ENCODE data around the gene DNAJA3. TPM values are rescaled to one million over a fixed set of nuclear protein-coding genes. Genes with fewer than 3 reads are reported as not detected.
A peak's percentile ranks its signal among the peaks of the same experiment; 100 is the strongest.

The DNAJA3 gene
- total RNA-seq, 1 donor: 50.1 TPM

DNA sequence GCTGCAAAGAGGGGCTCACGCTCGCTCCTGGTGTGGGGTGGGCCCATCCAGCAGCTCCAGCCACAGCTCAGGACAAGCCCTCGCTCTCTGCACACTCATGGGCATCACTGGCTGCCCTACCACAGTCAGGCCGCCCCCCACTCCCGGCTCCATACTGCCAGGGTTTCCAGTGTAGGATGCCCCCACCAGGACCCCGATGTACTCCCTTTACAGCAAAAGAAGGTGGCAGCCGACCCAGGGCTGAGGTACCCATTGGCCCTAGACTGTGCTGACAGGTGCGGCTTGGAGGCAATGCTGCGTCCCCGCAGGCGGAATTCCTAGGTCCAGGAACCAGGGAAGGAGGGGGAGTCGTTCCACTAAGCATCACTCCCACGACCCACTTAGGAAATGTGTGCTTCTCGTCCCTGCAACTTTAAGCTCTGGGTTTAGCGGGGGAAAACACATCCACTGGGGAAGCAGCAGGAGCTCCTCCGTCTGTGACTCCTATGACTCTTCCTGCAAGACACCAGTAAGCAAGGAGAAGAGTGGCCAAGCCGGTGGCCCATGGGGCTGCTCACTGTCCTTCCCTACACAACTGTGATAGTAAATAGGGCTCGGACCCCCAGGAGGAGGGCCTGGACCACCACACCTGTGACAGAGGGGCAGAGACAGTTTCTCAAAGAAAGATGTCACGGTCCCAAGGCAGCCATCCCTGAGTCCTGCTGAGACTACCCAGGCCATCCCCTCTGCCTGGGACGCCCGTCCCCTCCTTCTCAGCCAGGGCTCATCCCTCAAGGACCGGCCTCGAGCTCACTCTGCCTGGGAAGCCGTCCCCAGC, 22.3 kb upstream of the DNAJA3 start:
- H3K4me3 ChIP-seq (ENCODE audit: low read depth, low read length): no peak overlapping the region
- TF ChIP-seq CTCF (IDR thresholded peaks at IDR 0.05; ENCODE audit: insufficient read depth, low read depth, low read length): no peak
- DNase-seq (ENCODE audit: low read depth): no peak

DNA sequence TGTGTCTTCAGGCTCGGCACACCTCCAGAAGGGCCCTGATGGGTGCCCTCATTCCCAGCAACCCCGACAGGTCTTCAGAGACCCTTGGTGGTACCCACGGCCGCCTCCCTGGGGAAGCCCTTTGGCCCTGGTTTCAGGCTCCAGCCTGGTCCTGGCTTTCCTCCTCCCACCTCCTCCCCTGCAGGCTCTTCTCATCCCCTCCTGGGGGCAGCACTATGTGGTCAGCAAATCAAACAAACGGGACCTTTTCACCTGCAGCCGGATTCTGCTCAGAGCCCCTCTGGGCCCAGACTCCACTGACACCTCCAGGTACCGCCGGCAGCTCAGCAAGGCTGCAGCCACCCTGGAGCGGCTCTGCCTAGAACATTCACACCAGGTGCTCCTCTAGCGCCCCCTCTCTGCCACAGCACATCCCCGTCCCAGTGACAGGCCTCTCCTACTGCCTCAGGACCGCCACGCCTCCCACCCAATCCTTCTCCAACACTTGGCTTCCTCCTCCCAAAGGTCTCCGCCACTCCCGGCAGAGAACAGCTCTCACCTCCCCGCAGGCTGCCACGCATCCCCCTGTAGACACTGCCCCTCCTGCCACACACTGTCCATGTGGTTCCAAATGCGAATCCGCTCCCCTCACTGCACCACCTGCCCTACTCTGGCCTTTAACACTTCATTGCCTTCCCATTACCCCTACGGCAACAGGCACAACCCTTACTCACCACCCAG, 21.3 kb upstream of the DNAJA3 start:
- peak; percentile 88 for TF ChIP-seq CTCF (IDR thresholded peaks at IDR 0.05; ENCODE audit: insufficient read depth, low read depth, low read length)
- DNase-seq (ENCODE audit: low read depth): peak; percentile 49

GRCh38 chr16:4404967-4405696, 20.5 kb upstream of the DNAJA3 start:
- no peak for TF ChIP-seq CTCF (IDR thresholded peaks at IDR 0.05; ENCODE audit: insufficient read depth, low read depth, low read length)
- no peak overlapping the region for H3K4me3 ChIP-seq (ENCODE audit: low read depth, low read length)
- no peak for DNase-seq (ENCODE audit: low read depth)

More for the DNA sequence above, 21.3 kb upstream of the DNAJA3 start:
- H3K4me3 ChIP-seq (ENCODE audit: low read depth, low read length): no peak overlapping the region

DNA sequence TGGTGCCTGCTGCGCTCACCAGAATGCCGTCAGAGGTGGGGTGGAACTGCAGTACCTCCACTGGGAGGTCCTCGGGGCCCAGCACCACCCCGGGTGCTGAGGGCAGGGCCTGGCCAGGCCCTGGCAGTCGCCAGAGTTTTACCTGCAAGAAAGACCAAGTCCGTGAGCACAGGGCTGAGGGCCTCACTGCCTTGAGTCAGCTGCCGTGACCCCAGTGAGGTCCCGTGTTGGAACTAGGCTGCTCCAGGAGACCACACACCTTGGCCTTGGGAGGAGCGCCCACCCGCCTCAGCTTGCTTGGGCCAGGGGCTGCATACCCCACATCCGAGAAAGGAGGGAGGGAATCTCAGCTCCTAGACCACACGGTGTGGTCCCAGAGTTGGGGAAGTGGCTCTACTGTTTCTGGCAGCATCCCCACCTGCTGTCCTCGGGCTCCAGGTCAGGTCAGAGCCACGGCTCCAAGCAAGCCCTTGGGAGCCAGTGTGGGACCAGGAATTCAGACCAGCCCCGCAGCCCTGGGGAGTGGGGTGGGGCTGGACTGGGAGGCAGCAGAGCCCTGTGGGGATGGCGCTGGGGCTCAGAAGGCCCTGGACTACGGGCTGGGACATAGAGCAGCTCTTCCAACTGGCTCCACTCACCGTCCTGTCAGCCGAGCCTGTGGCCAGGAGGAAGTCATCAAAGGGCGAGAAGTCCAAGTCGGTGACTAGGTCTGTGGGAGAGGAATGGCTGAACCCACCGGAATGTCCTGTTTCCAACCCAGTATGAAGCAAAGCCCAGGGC, 17.9 kb upstream of the DNAJA3 start:
- TF ChIP-seq CTCF (IDR thresholded peaks at IDR 0.05; ENCODE audit: insufficient read depth, low read depth, low read length): no peak
- peak; percentile 63 for DNase-seq (ENCODE audit: low read depth)

DNA sequence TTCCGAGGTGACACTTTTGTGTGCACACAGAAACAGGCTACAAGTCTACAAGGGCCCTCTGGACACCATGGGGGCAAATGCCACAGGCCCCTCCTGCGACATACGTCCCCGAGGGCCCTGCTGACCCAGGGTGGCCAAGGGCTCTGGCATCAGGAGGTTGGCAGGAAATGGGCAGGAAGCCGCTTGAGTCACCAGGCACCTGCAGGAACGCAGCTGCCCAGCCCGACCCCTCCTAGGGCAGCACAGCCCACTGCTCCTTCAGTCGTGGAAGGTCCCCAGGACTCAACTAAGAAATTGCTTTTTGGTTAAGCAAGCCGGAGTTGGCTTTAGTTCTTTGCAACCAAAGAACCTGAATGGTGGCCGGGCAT, 17.4 kb upstream of the DNAJA3 start:
- no peak overlapping the region for H3K4me3 ChIP-seq (ENCODE audit: low read depth, low read length)
- TF ChIP-seq CTCF (IDR thresholded peaks at IDR 0.05; ENCODE audit: insufficient read depth, low read depth, low read length): no peak
- no peak for DNase-seq (ENCODE audit: low read depth)

More for the DNA sequence above, 17.9 kb upstream of the DNAJA3 start:
- H3K4me3 ChIP-seq (ENCODE audit: low read depth, low read length): no peak overlapping the region
